GM12864 (cell line): ENCODE measurements around the gene ZNF622.

Experiments
- DNase-seq: peaks from one replicate; pipeline ENCODE4 v3.0.0-alpha.2; 2011; ENCODE audit warnings: low read depth
- H3K4me3 ChIP-seq: 2 replicates; pipeline ENCODE4 v1.5.1; 2011; ENCODE audit warnings: mild to moderate bottlenecking, low read depth, low read length, control low read depth
- CTCF ChIP-seq: IDR thresholded peaks from 2 replicates; pipeline ENCODE4 v1.5.1; 2011; ENCODE audit warnings: low read depth, mild to moderate bottlenecking, moderate library complexity, low read length, control low read depth, inconsistent platforms; ENCODE audit errors: missing control alignments

ZNF622 gene

GRCh38 chr5:16431490-16431889 lies 34.1 kb downstream of the ZNF622 start:
- no peak overlapping the region for H3K4me3 ChIP-seq
- DNase-seq = no peak
- TF ChIP-seq CTCF = no peak

GRCh38 chr5:16430349-16431089 lies 35.1 kb downstream of the ZNF622 start:
- DNase-seq = no peak
- TF ChIP-seq CTCF = no peak
- H3K4me3 ChIP-seq = no peak overlapping the region

- no peak for TF ChIP-seq CTCF
- DNase-seq = no peak
- H3K4me3 ChIP-seq = no peak overlapping the region
Observed at GRCh38 chr5:16428359-16428758, 37.2 kb downstream of the ZNF622 start.

- no peak overlapping the region for H3K4me3 ChIP-seq
- DNase-seq = no peak
- TF ChIP-seq CTCF = no peak
Observed at GRCh38 chr5:16427587-16427986, 38.0 kb downstream of the ZNF622 start.

- H3K4me3 ChIP-seq = no peak overlapping the region
- no peak for TF ChIP-seq CTCF
- DNase-seq = no peak
Observed at GRCh38 chr5:16418471-16418922, 47.1 kb downstream of the ZNF622 start.

- H3K4me3 ChIP-seq = no peak overlapping the region
- DNase-seq = no peak
- TF ChIP-seq CTCF = no peak
Observed at GRCh38 chr5:16417398-16418074, 48.1 kb downstream of the ZNF622 start.

GRCh38 chr5:16414861-16415260 lies 50.7 kb downstream of the ZNF622 start:
- TF ChIP-seq CTCF = no peak
- DNase-seq = no peak
- no peak overlapping the region for H3K4me3 ChIP-seq
